NCI-H69 (cell line): ENCODE measurements around the gene RASSF8.

ENCODE experiments used
- DNase-seq: peaks from one replicate; lab custom pipeline; 2025; lab: John Stamatoyannopoulos, UW

The RASSF8 gene

GRCh38 chr12:26058818-26059217 is 100.3 kb downstream of the RASSF8 start:
- DNase-seq = no peak

DNA sequence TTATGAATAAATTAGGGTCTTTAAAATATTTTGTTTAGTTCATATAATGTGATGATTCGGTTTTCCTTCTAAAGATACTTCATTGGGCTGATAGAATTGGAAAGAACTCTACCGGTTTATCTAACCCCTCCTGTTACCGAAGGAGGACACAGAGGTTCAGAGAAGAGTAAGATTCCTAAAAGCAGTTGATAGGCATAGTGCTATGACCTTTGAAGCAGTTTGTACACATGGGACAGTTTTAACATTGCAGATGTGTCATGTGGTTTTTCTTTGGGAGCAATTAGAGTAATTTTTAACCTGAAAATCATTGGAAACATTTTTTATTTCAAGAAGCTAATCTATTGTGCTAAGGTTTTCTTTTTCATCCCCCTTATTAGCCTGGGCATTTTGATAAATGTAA is 103.5 kb downstream of the RASSF8 start:
- DNase-seq = no peak

DNA sequence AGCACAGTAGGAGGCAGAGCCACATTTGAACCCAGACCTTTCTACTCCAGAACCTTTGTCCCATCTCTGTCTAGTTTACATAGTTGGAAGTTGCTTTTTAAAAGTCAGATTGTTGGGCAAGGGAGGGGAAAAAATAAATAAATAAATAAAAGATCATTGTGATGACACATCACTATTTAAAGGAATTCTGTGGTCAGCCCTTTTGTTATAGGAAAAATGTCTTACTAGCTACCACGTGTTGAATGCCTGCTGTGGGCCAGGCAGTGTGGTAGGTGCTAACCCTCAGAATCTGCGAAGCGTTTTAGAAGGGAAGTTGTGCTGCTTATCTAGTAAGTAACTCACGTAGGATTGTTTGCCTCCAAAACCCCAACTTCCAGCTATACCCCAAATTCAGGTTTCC is 104.1 kb downstream of the RASSF8 start:
- no peak for DNase-seq

DNA sequence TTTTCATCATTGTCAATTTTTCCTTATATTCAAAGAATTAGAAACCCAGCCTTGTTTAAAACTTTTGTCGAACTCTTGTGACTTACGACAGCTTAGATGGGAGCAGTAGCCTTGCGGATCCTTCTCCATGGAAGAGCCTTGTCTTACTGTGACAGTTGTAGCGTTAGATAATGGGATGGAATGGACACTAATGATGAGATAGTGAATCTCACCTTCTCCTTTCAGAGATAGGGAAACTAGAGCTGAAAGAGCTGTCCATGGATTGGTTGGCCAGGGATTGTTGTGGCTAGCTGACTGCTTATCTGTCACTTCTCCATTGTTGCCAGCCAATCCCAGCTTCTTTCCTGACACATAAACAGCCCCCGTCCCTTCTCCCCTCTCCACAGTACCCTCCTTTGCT is 107.0 kb downstream of the RASSF8 start:
- no peak for DNase-seq

DNA sequence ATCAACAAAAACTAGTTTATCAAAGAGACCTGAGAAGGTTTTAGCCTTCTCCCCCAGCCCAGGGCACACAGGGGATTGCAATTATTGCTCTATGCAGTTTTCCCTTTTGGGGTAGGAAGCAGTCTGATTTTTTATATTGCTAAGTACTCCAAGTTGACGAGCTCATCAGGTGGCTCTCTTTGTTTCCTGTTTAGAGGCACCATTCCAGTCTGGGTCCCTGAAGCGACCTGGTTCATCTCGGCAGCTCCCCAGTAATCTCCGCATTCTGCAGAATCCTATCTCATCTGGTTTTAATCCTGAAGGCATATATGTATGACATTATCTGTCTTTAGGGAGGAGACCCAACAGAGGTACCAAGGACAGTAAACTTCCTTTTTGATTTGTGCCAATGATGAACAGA is 110.0 kb downstream of the RASSF8 start:
- no peak for DNase-seq

GRCh38 chr12:26069796-26070195 is 111.3 kb downstream of the RASSF8 start:
- no peak for DNase-seq

- no peak for DNase-seq
Measured at GRCh38 chr12:26077915-26078702, 119.6 kb downstream of the RASSF8 start.

DNA sequence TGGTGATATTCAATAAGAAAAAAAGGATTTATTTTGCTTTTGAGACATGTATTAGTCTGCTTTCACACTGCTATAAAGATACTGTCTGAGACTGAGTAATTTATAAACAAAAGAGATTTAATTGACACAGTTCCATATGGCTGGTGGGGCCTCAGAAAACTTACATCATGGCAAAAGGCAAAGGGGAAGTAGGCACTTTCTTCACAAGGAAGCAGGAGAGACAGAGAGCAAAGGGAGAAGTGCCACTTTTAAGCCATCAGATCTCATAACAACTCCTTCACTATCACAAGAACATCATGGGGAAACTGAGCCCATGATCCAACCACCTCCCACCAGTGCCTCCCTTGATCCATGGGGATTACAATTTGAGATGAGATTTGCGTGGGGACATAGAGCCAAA is 122.4 kb downstream of the RASSF8 start:
- DNase-seq = no peak

DNA sequence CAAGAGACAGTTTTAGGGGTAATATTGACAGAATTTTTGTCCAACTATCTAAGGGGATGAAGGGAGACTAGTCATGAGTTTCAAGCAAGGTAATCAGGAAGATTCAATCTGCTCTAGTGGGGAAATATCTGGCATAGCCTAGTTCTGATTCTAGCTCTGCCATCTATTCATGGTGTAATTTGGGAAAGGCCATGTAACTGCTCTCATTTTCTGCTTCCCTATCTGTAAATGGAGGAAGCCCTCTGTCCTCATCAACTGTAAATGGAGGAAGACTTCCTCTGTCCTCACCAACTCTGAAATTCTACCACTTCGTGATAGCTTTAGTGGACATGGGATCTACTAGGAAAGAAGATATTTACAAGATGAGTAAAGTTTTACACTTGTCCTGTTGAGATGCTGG is 128.5 kb downstream of the RASSF8 start:
- no peak for DNase-seq

GRCh38 chr12:26088998-26089397 is 130.5 kb downstream of the RASSF8 start:
- DNase-seq = peak; percentile 2

- no peak for DNase-seq
Measured at GRCh38 chr12:26090836-26091510, 132.5 kb downstream of the RASSF8 start.

- no peak for DNase-seq
Measured at GRCh38 chr12:26091822-26092221, 133.3 kb downstream of the RASSF8 start.

DNA sequence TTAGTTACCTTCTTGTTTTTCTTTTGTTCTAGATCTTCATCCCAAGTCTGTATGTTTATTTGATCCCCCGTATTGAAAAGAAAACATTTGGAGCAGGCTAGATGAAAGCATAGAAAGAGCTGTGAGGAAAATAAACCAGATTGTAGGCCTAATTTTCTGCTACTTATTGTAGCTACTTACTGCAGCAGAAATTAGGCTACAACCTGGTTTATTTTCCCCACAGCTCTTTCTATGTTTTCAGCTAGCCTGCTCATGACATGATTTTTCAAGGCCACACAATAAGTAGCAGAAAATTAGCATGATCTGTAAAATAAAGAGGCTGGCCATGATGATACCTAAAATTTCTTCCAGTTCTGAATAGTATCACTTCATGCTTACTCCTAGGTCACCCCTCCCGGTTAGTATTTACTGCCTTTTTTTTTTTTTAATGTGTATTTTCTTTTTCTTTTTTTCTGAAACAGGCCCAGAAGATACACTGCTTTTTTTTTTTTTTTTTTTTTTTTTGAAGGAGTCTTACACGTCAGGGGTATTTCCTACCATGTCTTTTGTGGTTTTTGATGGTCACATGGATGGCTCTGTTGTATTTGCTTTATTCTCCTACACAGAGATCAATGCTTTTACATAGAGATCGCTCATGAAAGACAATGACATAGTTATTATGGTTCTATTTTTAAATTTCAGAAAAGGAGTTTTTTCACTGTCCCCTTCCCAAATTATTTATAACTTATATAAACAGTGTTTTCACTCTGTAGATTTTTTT is 134.0 kb downstream of the RASSF8 start:
- no peak for DNase-seq

GRCh38 chr12:26095186-26095585 is 136.7 kb downstream of the RASSF8 start:
- no peak for DNase-seq

- DNase-seq = no peak
Measured at GRCh38 chr12:26096036-26096435, 137.6 kb downstream of the RASSF8 start.

GRCh38 chr12:26097046-26097878 is 138.8 kb downstream of the RASSF8 start:
- peak; percentile 54 for DNase-seq

- DNase-seq = no peak
Measured at GRCh38 chr12:26100666-26101349, 142.3 kb downstream of the RASSF8 start.

GRCh38 chr12:26101350-26101734 is 142.9 kb downstream of the RASSF8 start:
- no peak for DNase-seq

DNA sequence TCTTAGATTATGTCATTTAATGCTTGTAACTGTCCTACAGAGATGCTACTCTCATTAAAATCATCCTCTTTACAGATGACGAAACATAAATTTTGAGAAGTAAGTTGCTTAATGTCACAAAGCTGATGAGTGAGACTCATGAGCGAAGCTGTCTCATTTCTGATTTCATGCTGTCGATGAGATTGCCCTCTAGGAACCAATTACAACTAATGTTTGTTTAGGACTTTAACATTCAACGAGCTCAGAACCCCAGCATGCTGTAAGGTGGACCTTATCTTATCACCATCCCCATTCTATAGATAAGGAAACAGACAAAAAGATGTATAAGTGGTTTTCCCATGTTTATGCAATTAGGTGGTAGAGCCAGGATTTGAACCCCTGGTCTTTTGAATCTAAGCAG is 143.3 kb downstream of the RASSF8 start:
- no peak for DNase-seq

GRCh38 chr12:26102953-26103352 is 144.5 kb downstream of the RASSF8 start:
- no peak for DNase-seq

- DNase-seq = no peak
Measured at GRCh38 chr12:26106347-26106746, 147.9 kb downstream of the RASSF8 start.
